Upper lobe of left lung (tissue), 6 donors: ENCODE results near the gene PDGFD. TPM values are rescaled to one million over a fixed set of nuclear protein-coding genes. Genes with fewer than 3 reads are reported as not detected.

Source experiments
- ATAC-seq, 2 donors: fragments of 200-7000 bp; cut with Tn5 transposase; one replicate each; pipeline ENCODE4 v1.9.1; 2022; ENCODE audit warnings: mild to moderate bottlenecking in 2 of 2, moderate library complexity in 2 of 2; ENCODE audit not compliant: low FRiP score in 2 of 2
- DNase-seq, 2 donors: peaks; one replicate each; pipeline ENCODE4 v3.0.0-alpha.2; 2019 to 2020
- H3K27ac ChIP-seq, 4 donors: fragments of 200-600 bp; sonication (generic); one replicate each; pipeline ENCODE4 v1.5.1; 2016 to 2019
- H3K27me3 ChIP-seq, 4 donors: fragments of 200-600 bp; sonication (generic); one replicate each; pipeline ENCODE4 v1.5.1; 2017 to 2019
- H3K36me3 ChIP-seq, 4 donors: fragments of 200-600 bp; sonication (generic); one replicate each; pipeline ENCODE4 v1.5.1; 2016 to 2019
- H3K4me1 ChIP-seq, 4 donors: fragments of 200-600 bp; sonication (generic); one replicate each; pipeline ENCODE4 v1.5.1; 2018 to 2019
- H3K4me3 ChIP-seq, 4 donors: fragments of 200-600 bp; sonication (generic); one replicate each; pipeline ENCODE4 v1.5.1; 2017 to 2019; ENCODE audit warnings: mild to moderate bottlenecking in 2 of 4, moderate library complexity in 1 of 4
- H3K9me3 ChIP-seq, 4 donors: fragments of 200-600 bp; sonication (generic); one replicate each; pipeline ENCODE4 v1.5.1; 2018 to 2019
- CTCF ChIP-seq, 6 experiments: fragments of 450-650 bp in 4 of 6; fragments of 200-600 bp in 2 of 6; sonication (generic) in 2 of 6; IDR thresholded peaks; one replicate each; pipeline ENCODE4 v1.5.1; 2016 to 2019; ENCODE audit warnings: antibody characterized with exemption in 6 of 6
- EP300 ChIP-seq, 4 donors: sonication (generic); formaldehyde crosslinking; IDR thresholded peaks; one replicate each; pipeline ENCODE4 v1.5.1; 2017; ENCODE audit warnings: antibody characterized with exemption in 4 of 4, control low read depth in 2 of 4
- POLR2A ChIP-seq, 4 donors: fragments of 450-650 bp; IDR thresholded peaks; one replicate each; pipeline ENCODE4 v1.5.1; 2016 to 2017; ENCODE audit warnings: antibody characterized with exemption in 4 of 4, mild to moderate bottlenecking in 2 of 4
- POLR2AphosphoS5 ChIP-seq, 2 donors: sonication (generic); formaldehyde crosslinking; IDR thresholded peaks; one replicate each; pipeline ENCODE4 v1.5.1; 2017; ENCODE audit warnings: antibody characterized with exemption in 2 of 2
- WGBS, 2 donors: methylation state at CpG; one replicate each; pipeline ENCODE4 v1.1.5; 2017 to 2018; 5-methylcytosine and 5-hydroxymethylcytosine counted together
- total RNA-seq, 6 donors: library from RNA; depleted of rRNA in 4 of 6; stranded (reverse); fragments of >200 nt in 4 of 6; gene quantifications; one replicate each; pipeline versions ENCODE4 v1.1.0 to v1.2.1, GENCODE V29; 2016 to 2021
- donor health status: DM: no; HTN: no; CAD: no; lungs with moderate emphysema.
- donor health status: DM: no; HTN: yes; CAD: no; lungs with severe emphysema.

The PDGFD gene
- total RNA-seq, 6 donors from 2014 or later: 2.1 to 6.6 (median 2.7) TPM; not detected in 1

GRCh38 chr11:104105155-104105554, 58.8 kb downstream of the PDGFD start:
- 50 to 65% methylated on average over 1 of the region's 1 CpG for WGBS, 2 donors
- Histone ChIP-seq H3K4me1 (no peaks in the 10 kb centered on the region), H3K4me3 (no peak overlapping the region), H3K27me3 (no peaks in the 10 kb centered on the region), H3K27ac (no peak overlapping the region), H3K36me3 (no peaks in the 10 kb centered on the region), H3K9me3 (no peaks in the 10 kb centered on the region)
- ATAC-seq: no peak
- DNase-seq: no peak
- TF ChIP-seq POLR2AphosphoS5 (IDR thresholded peaks at IDR 0.05) (no peak), POLR2A (IDR thresholded peaks at IDR 0.05) (no peak), EP300 (IDR thresholded peaks at IDR 0.05) (no peak), CTCF (IDR thresholded peaks at IDR 0.05) (no peak)

DNA sequence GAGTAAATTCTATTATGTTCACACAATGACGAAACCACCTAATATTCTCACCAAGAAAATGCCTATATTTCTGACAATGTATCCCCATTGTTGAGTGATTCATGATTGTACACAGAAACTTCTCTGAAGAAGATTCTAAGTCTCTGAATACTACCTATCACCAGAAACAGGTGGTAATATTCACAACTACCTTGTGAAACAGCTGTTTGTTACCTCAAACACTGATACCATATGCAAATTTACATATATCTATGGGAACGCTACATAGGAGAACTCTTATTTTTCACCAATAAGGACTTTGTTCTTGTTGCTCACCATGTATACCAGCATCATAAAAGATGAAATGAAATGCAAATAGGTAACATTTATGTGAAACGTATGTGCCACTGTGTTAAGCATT, 59.3 kb downstream of the PDGFD start:
- no peak for DNase-seq
- no peak overlapping the region for H3K4me3 ChIP-seq
- ATAC-seq: no peak
- no peak overlapping the region for H3K27ac ChIP-seq
- 92% methylated on average over 3 of the region's 3 CpGs for WGBS, 2 donors
- no peaks in the 10 kb centered on the region for H3K4me1 ChIP-seq
- TF ChIP-seq POLR2A (IDR thresholded peaks at IDR 0.05) (no peak), CTCF (IDR thresholded peaks at IDR 0.05) (no peak), POLR2AphosphoS5 (IDR thresholded peaks at IDR 0.05) (no peak), EP300 (IDR thresholded peaks at IDR 0.05) (no peak)
- H3K36me3 ChIP-seq: no peaks in the 10 kb centered on the region
- no peaks in the 10 kb centered on the region for H3K9me3 ChIP-seq
- H3K27me3 ChIP-seq: no peaks in the 10 kb centered on the region

DNA sequence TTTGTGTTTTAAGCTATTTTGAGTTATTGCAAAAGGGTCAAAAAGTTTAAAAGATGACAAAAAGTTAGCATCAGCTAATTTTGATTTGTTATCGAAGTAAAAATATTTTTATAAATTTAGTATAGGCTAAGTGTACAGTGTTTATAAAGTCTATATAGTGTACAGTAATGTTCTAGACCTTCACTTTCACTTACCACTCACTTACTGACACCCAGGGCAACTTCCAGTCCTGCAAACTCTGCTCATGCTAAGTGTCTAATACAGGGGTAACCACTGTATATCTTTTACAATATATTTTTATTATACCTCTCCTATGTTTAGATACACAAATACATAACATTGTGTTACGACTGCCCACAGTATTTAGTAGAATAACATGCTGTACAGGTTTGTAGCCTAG, 59.7 kb downstream of the PDGFD start:
- Histone ChIP-seq H3K9me3 (no peaks in the 10 kb centered on the region), H3K4me3 (no peak overlapping the region), H3K36me3 (no peaks in the 10 kb centered on the region), H3K27ac (no peak overlapping the region), H3K4me1 (no peaks in the 10 kb centered on the region), H3K27me3 (no peaks in the 10 kb centered on the region)
- 93 to 95% methylated on average over 2 of the region's 2 CpGs for WGBS, 2 donors
- DNase-seq (no peak), ATAC-seq (no peak)
- TF ChIP-seq POLR2A (IDR thresholded peaks at IDR 0.05) (no peak), CTCF (IDR thresholded peaks at IDR 0.05) (no peak), EP300 (IDR thresholded peaks at IDR 0.05) (no peak), POLR2AphosphoS5 (IDR thresholded peaks at IDR 0.05) (no peak)

GRCh38 chr11:104098555-104098954, 65.4 kb downstream of the PDGFD start:
- no peaks in the 10 kb centered on the region for H3K27me3 ChIP-seq
- ATAC-seq: no peak
- no peaks in the 10 kb centered on the region for H3K9me3 ChIP-seq
- DNase-seq: no peak
- H3K4me3 ChIP-seq: no peak overlapping the region
- no peaks in the 10 kb centered on the region for H3K4me1 ChIP-seq
- no peak for TF ChIP-seq CTCF (IDR thresholded peaks at IDR 0.05)
- no peak for TF ChIP-seq POLR2AphosphoS5 (IDR thresholded peaks at IDR 0.05)
- no peak for TF ChIP-seq EP300 (IDR thresholded peaks at IDR 0.05)
- no peak for TF ChIP-seq POLR2A (IDR thresholded peaks at IDR 0.05)
- no peaks in the 10 kb centered on the region for H3K36me3 ChIP-seq
- 33 to 59% methylated on average over 3 of the region's 3 CpGs for WGBS, 2 donors
- H3K27ac ChIP-seq: no peak overlapping the region

DNA sequence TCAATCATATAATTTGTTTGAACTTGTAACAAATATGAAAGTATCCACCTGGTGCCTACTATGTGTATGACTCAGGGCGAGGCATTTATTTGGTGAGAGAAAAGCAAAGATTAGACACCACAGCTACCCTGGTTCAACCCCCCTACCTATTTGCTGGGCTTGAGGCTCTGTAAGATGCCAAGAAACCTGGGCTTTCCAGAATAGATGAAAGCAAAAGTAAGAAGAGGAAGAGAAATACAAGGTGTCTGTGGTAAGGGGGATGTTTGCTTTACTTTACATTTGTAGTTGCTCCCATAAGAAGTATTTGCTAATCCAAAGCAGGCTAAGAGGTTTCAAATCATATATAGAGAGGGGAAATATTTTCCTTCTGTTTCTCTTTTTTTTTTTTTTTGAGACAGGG, 65.8 kb downstream of the PDGFD start:
- DNase-seq: no peak
- no peak overlapping the region for H3K4me3 ChIP-seq
- H3K4me1 ChIP-seq: no peaks in the 10 kb centered on the region
- TF ChIP-seq POLR2AphosphoS5 (IDR thresholded peaks at IDR 0.05) (no peak), CTCF (IDR thresholded peaks at IDR 0.05) (no peak), POLR2A (IDR thresholded peaks at IDR 0.05) (no peak), EP300 (IDR thresholded peaks at IDR 0.05) (no peak)
- no peak overlapping the region for H3K27ac ChIP-seq
- H3K27me3 ChIP-seq: no peaks in the 10 kb centered on the region
- WGBS, 2 donors: 89 to 95% methylated on average over 1 of the region's 1 CpG
- no peak for ATAC-seq
- no peaks in the 10 kb centered on the region for H3K36me3 ChIP-seq
- H3K9me3 ChIP-seq: no peaks in the 10 kb centered on the region
